Endothelial cell of umbilical vein (primary cell): ENCODE results near the gene LGALS4. TPM values are rescaled to one million over a fixed set of nuclear protein-coding genes. Genes with fewer than 3 reads are reported as not detected.
"Not testable (repeated sequence)": the region's sequence is repeated elsewhere in the genome, so short reads cannot be mapped to it uniquely, and the experiment has no call there.

ENCODE experiments used
- BruUV-seq: library from RNA; stranded (reverse); fragments of 400-500 nt; replicated peaks from 2 replicates; lab custom pipeline; 2021; lab: Mats Ljungman, UMichigan
- CTCF ChIA-PET: fragments of 300-600, 350-600 bp; sonication (Branson Sonifier 250); formaldehyde crosslinking; loops from one replicate; lab custom pipeline; 2021; ENCODE audit warnings: antibody characterized with exemption, inconsistent platforms; lab: Charles Lee
- POLR2A ChIA-PET: fragments of 300-600, 350-600 bp; sonication (Branson Sonifier 250); formaldehyde crosslinking; loops from one replicate; lab custom pipeline; 2021; ENCODE audit warnings: antibody characterized with exemption, inconsistent platforms; lab: Charles Lee
- DNase-seq: peaks from one replicate; pipeline ENCODE4 v3.0.0-alpha.2; 2011; ENCODE audit warnings: low read depth, low spot score
- FAIRE-seq: peaks from 2 replicates; lab custom pipeline; 2011; peaks lifted over from hg19 to GRCh38; lab: Jason Lieb, UNC
- H2AFZ ChIP-seq: 2 replicates; pipeline ENCODE4 v1.6.0; 2012; ENCODE audit warnings: low read depth, low read length, control low read depth, inconsistent platforms
- H3K27ac ChIP-seq: 2 replicates; pipeline ENCODE4 v1.5.1; 2011; ENCODE audit warnings: low read depth, mild to moderate bottlenecking, control low read depth, low read length, moderate library complexity; ENCODE audit not compliant: insufficient read depth
- H3K27me3 ChIP-seq, 2 experiments: 2 replicates each; pipeline versions ENCODE4 v1.6.0 to v1.6.1; 2011; ENCODE audit warnings: low read length in 2 of 2, mixed read lengths in 1 of 2; ENCODE audit not compliant: control insufficient read depth in 2 of 2, insufficient read depth in 2 of 2
- H3K36me3 ChIP-seq, 2 experiments: 2 replicates in 1 of 2; 3 replicates in 1 of 2; pipeline ENCODE4 v1.5.1; 2011; ENCODE audit warnings: low read length in 2 of 2, mild to moderate bottlenecking in 1 of 2, moderate library complexity in 1 of 2; ENCODE audit not compliant: control insufficient read depth in 2 of 2, insufficient read depth in 2 of 2; ENCODE audit errors: extremely low read depth in 1 of 2
- H3K4me1 ChIP-seq: 3 replicates; pipeline ENCODE4 v1.5.1; 2011; ENCODE audit warnings: mild to moderate bottlenecking, low read length; ENCODE audit not compliant: control insufficient read depth, insufficient read depth; ENCODE audit errors: extremely low read depth
- H3K4me2 ChIP-seq: 2 replicates; pipeline ENCODE4 v1.6.1; 2011; ENCODE audit warnings: low read length, control low read depth, mixed read lengths; ENCODE audit not compliant: insufficient read depth
- H3K4me3 ChIP-seq, 3 experiments: fragments of 200-600 bp in 1 of 3; sonication (generic), shearing (Covaris generic) in 1 of 3; replicated peaks in 1 of 3; 2 replicates each; pipeline ENCODE4 v1.5.1; 2011 to 2016; ENCODE audit warnings: control low read depth in 3 of 3, low read length in 3 of 3, mild to moderate bottlenecking in 2 of 3, inconsistent platforms in 1 of 3, low read depth in 1 of 3, moderate library complexity in 1 of 3; ENCODE audit not compliant: insufficient read depth in 1 of 3
- H3K79me2 ChIP-seq: 2 replicates; pipeline ENCODE4 v1.6.0; 2012; ENCODE audit warnings: low read length, inconsistent platforms; ENCODE audit not compliant: control insufficient read depth, insufficient read depth
- H3K9ac ChIP-seq: replicated peaks from 2 replicates; pipeline ENCODE3; 2011; ENCODE audit warnings: low read length, control low read depth; ENCODE audit not compliant: insufficient read depth; ENCODE audit errors: extremely low read depth
- H3K9me1 ChIP-seq: replicated peaks from 3 replicates; pipeline ENCODE4 v1.6.0; 2011; ENCODE audit warnings: mild to moderate bottlenecking, low read length; ENCODE audit not compliant: control insufficient read depth, insufficient read depth; ENCODE audit errors: extremely low read depth
- H3K9me3 ChIP-seq: replicated peaks from 2 replicates; pipeline ENCODE4 v1.5.1; 2012; ENCODE audit warnings: low read length, inconsistent platforms; ENCODE audit not compliant: control insufficient read depth, insufficient read depth
- H4K20me1 ChIP-seq: replicated peaks from 2 replicates; pipeline ENCODE3; 2011; ENCODE audit warnings: mild to moderate bottlenecking, low read length; ENCODE audit not compliant: control insufficient read depth, insufficient read depth; ENCODE audit errors: extremely low read depth
- EZH2 ChIP-seq: IDR thresholded peaks from 2 replicates; pipeline ENCODE4 v1.6.1; 2012; ENCODE audit warnings: borderline replicate concordance, low read depth, mild to moderate bottlenecking, moderate library complexity, low read length, inconsistent platforms; ENCODE audit not compliant: severe bottlenecking
- dilution Hi-C: fragments of 300-500 bp; cut with MboI; formaldehyde crosslinking; loops from one replicate; pipeline ENCODE4 v1.15.0; 2019; ENCODE audit warnings: low sequenced_read_pairs; ENCODE audit not compliant: extremely low pct_ligation_motif_present
- intact Hi-C: fragments of 100-400 bp; cut with micrococcal nuclease; formaldehyde crosslinking; loops from one replicate; pipeline ENCODE4 v1.10.0; 2022
- polyA plus RNA-seq, 4 experiments: library from polyadenylated mRNA; depleted of rRNA in 3 of 4; stranded (reverse) in 3 of 4; unstranded in 1 of 4; fragments of >200 nt; gene quantifications; 2 replicates each; pipeline versions ENCODE4 v1.2.1 to v1.2.3, GENCODE V29; 2011 to 2012; ENCODE audit warnings: missing spikeins in 1 of 4
- total RNA-seq: library from RNA; stranded (reverse); gene quantifications from 2 replicates; pipeline ENCODE4 v1.2.3, GENCODE V29; 2021

LGALS4 gene
- total and polyA plus RNA-seq, 2 donors (not counting 3 experiments of a cell fraction or from before 2014, with no cell fraction given) = 0.19 TPM; not detected in 1

- BruUV-seq = no TSS peak
- intact Hi-C loops (no loop called here), dilution Hi-C loops (no loop called here)
- peaks cover 8% of the 10 kb centered on the region for H3K4me1 ChIP-seq
- no peak overlapping the region for H3K4me3 ChIP-seq
- no peaks in the 10 kb centered on the region for H3K27me3 ChIP-seq
- FAIRE-seq (no peak), DNase-seq (no peak)
- H3K9ac ChIP-seq = no peak overlapping the region
- ChIA-PET CTCF (interaction anchor here (0.7 kb wide), 2 partner anchors 29 to 79 kb away, joined by 3 to 4 read pairs; no protein-coding TSS in a partner anchor), POLR2A (interaction anchor here (0.7 kb wide), 1 partner anchor 30 kb away, joined by 4 read pairs; no protein-coding TSS in a partner anchor)
- H4K20me1 ChIP-seq = no peaks in the 10 kb centered on the region
- H2AFZ ChIP-seq = no peak overlapping the region
- H3K4me2 ChIP-seq = no peak overlapping the region
- H3K9me3 ChIP-seq = no peaks in the 10 kb centered on the region
- no peak overlapping the region for H3K27ac ChIP-seq
- H3K79me2 ChIP-seq = no peaks in the 10 kb centered on the region
- no peaks in the 10 kb centered on the region for H3K36me3 ChIP-seq
- H3K9me1 ChIP-seq = no peaks in the 10 kb centered on the region
- TF ChIP-seq EZH2 = no peak
These were observed 4.0 kb downstream of the LGALS4 start for GRCh38 chr19:38808741-38809140.

- H3K36me3 ChIP-seq, DNase-seq, H3K79me2 ChIP-seq, dilution Hi-C loops, FAIRE-seq, H3K4me1 ChIP-seq, H3K27ac ChIP-seq, CTCF ChIA-PET, intact Hi-C loops, H3K9me3 ChIP-seq, H3K9me1 ChIP-seq, POLR2A ChIA-PET, BruUV-seq, H3K9ac ChIP-seq, H3K4me2 ChIP-seq, H4K20me1 ChIP-seq, H3K27me3 ChIP-seq, H2AFZ ChIP-seq, H3K4me3 ChIP-seq: not testable (repeated sequence)
These were observed 5.2 kb downstream of the LGALS4 start for GRCh38 chr19:38807374-38808098.
